IPS-NIHi7 (cell line): ENCODE measurements around the gene HHIPL2.
A peak's percentile ranks its signal among the peaks of the same experiment; 100 is the strongest.

Experiments used
- DNase-seq: peaks from one replicate; pipeline ENCODE4 v3.0.0; 2012; ENCODE audit warnings: mixed read lengths; ENCODE audit errors: extremely low spot score

The HHIPL2 gene

GRCh38 chr1:222547944-222548671 is at the start of gene HHIPL2:
TSS of gene HHIPL2 (minus strand) at chr1:222548104. CDS start at chr1:222548044, 60 bp downstream.
- peak; percentile 24 for DNase-seq

- DNase-seq = no peak
These were observed 48.8 kb upstream of the HHIPL2 start for GRCh38 chr1:222596696-222597095.

GRCh38 chr1:222594789-222595188 is 46.9 kb upstream of the HHIPL2 start:
- no peak for DNase-seq

- no peak for DNase-seq
These were observed 44.3 kb upstream of the HHIPL2 start for GRCh38 chr1:222592171-222592570.

GRCh38 chr1:222589462-222590302 is 41.8 kb upstream of the HHIPL2 start, which contains the start of gene TAF1A:
TSS of gene TAF1A (minus strand) at chr1:222589933.
- DNase-seq = peak; percentile 91

- no peak for DNase-seq
These were observed 40.2 kb upstream of the HHIPL2 start for GRCh38 chr1:222588135-222588534.

- no peak for DNase-seq
These were observed 38.9 kb upstream of the HHIPL2 start for GRCh38 chr1:222586842-222587241.

GRCh38 chr1:222583079-222583478 is 35.2 kb upstream of the HHIPL2 start:
- DNase-seq = no peak

- DNase-seq = no peak
These were observed 34.3 kb upstream of the HHIPL2 start for GRCh38 chr1:222582099-222582774.

- no peak for DNase-seq
These were observed 31.4 kb upstream of the HHIPL2 start for GRCh38 chr1:222579316-222579715.

- DNase-seq = no peak
These were observed 22.9 kb upstream of the HHIPL2 start for GRCh38 chr1:222570837-222571236.

- no peak for DNase-seq
These were observed 13.8 kb upstream of the HHIPL2 start for GRCh38 chr1:222561656-222562055.

GRCh38 chr1:222557574-222557973 is 9.7 kb upstream of the HHIPL2 start:
- no peak for DNase-seq

- DNase-seq = no peak
These were observed 9.2 kb upstream of the HHIPL2 start for GRCh38 chr1:222557148-222557547.

GRCh38 chr1:222555992-222556615 is 8.2 kb upstream of the HHIPL2 start:
- DNase-seq = no peak

- DNase-seq = no peak
These were observed 6.3 kb upstream of the HHIPL2 start for GRCh38 chr1:222554177-222554576.

GRCh38 chr1:222552882-222553281 is 5.0 kb upstream of the HHIPL2 start:
- DNase-seq = no peak

- no peak for DNase-seq
These were observed 667 bp downstream of the HHIPL2 start for GRCh38 chr1:222547260-222547614.

GRCh38 chr1:222546548-222547259 is 1.2 kb downstream of the HHIPL2 start:
- DNase-seq = peak; percentile 46

GRCh38 chr1:222546091-222546490 is 1.8 kb downstream of the HHIPL2 start:
- no peak for DNase-seq

- DNase-seq = peak; percentile 64
These were observed 4.1 kb downstream of the HHIPL2 start for GRCh38 chr1:222543817-222544216.
